Neutrophil (primary cell): ENCODE results near the gene REEP6.

Source experiments
- H3K27ac ChIP-seq: fragments of 200-600 bp; sonication (generic); 2 replicates; pipeline ENCODE4 v1.5.1; 2016; ENCODE audit warnings: mild to moderate bottlenecking, moderate library complexity
- H3K27me3 ChIP-seq: fragments of 200-600 bp; sonication (generic); 2 replicates; pipeline ENCODE4 v1.6.0; 2016; ENCODE audit warnings: mild to moderate bottlenecking
- H3K36me3 ChIP-seq: fragments of 200-600 bp; sonication (generic); 2 replicates; pipeline ENCODE4 v1.5.1; 2017
- H3K4me1 ChIP-seq, 2 experiments: fragments of 200-600 bp in 1 of 2; sonication (generic) in 1 of 2; 1 replicate in 1 of 2; 2 replicates in 1 of 2; pipeline versions ENCODE4 v1.5.1 to v1.6.1; 2013 to 2016; ENCODE audit warnings: low read depth in 1 of 2, low read length in 1 of 2, mild to moderate bottlenecking in 1 of 2, moderate library complexity in 1 of 2; ENCODE audit not compliant: control insufficient read depth in 1 of 2, insufficient read depth in 1 of 2
- H3K4me3 ChIP-seq, 2 experiments: fragments of 200-600 bp in 1 of 2; sonication (generic) in 1 of 2; 1 replicate in 1 of 2; 2 replicates in 1 of 2; pipeline ENCODE4 v1.5.1; 2013 to 2016; ENCODE audit warnings: low read depth in 1 of 2, low read length in 1 of 2, mild to moderate bottlenecking in 1 of 2, moderate library complexity in 1 of 2
- H3K9me3 ChIP-seq: fragments of 200-600 bp; sonication (generic); 2 replicates; pipeline ENCODE4 v1.5.1; 2016
- CTCF ChIP-seq: fragments of 200-600 bp; sonication (generic); IDR thresholded peaks from 2 replicates; pipeline ENCODE4 v1.5.1; 2016; ENCODE audit warnings: antibody characterized with exemption

The REEP6 gene

GRCh38 chr19:1472231-1473084 lies 18.5 kb upstream of the REEP6 start:
- no peak for TF ChIP-seq CTCF
- H3K36me3 ChIP-seq: peaks cover 32% of the 10 kb centered on the region
- peaks cover 19 to 39% of the 10 kb centered on the region in 2 experiments for H3K4me1 ChIP-seq
- no peaks in the 10 kb centered on the region for H3K9me3 ChIP-seq
- peaks cover 66% of the 10 kb centered on the region for H3K27me3 ChIP-seq
- no peak overlapping the region for H3K27ac ChIP-seq
- no peak overlapping the region for H3K4me3 ChIP-seq

DNA sequence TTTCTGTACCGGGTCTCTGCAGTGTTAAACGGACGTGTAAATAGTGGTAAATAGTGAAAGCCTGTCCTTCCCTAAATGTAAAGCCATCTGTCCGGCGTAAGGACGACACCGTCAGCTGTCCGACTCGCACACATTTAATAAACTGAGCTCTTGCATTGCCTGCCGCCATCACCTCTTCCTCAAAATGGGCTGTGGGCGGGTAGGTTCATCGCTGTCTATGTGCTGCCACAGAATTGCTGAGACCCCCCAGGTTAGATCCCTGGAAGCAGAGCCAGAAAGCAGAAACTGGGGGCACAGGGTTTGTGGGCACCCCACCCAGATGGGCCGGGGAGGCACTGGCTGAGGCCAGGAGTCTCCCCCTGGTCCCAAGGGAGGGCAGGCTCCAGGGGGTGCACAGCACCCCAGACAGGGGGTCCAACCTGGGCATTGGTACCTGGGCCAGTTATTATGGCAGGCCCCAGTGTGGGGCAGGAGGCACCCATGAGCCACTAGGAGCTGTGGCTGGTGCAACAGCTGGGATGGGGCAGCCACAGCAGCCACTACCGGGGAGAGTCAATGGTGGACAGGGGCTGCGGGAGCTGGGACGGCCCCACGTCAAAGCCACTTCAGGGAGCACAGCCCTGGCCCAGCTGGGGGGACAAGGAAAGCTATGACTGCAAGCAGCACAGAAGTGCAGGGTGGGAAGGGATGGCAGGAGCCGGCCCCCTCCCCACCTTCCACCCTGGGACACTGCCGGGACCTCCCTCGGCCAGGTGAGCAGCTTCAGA lies 17.7 kb upstream of the REEP6 start:
- no peak overlapping the region for H3K27ac ChIP-seq
- no peak overlapping the region for H3K4me3 ChIP-seq
- H3K4me1 ChIP-seq: peaks cover 25 to 36% of the 10 kb centered on the region in 2 experiments
- H3K27me3 ChIP-seq: peaks cover 58% of the 10 kb centered on the region
- H3K36me3 ChIP-seq: peaks cover 33% of the 10 kb centered on the region
- no peaks in the 10 kb centered on the region for H3K9me3 ChIP-seq
- no peak for TF ChIP-seq CTCF

GRCh38 chr19:1474011-1474764 lies 16.8 kb upstream of the REEP6 start:
- H3K4me1 ChIP-seq: peaks cover 29 to 35% of the 10 kb centered on the region in 2 experiments

DNA sequence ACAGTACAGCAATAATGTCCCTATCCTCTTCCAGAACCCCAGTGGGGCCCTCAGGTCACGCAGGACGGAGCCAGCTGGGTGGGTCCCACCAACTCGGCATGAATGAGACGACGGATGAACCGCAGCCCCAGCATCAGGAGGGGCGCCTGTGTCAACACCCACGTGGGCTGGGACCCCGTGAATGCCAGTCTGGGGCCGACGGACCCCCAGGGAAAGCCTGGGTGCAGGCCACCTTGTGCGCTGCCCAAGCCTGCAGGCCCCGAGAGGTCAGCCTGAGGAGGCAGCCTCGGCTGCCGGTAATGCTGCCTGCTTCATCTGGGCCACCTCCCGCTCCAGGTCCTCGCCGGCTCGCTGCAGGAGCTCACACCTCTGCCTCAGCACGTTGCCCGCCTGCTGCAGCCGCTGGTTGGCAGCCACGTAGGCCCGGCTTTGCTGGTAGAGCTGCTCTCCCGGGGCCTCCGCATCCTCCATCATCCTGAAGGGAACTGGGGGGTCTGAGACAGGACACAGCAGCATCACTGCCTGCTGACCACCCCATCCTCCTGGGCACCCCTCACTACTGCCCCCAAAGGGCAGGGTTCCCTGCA lies 16.1 kb upstream of the REEP6 start:
- Histone ChIP-seq H3K9me3 (no peaks in the 10 kb centered on the region), H3K4me3 (no peak overlapping the region), H3K27ac (no peak overlapping the region), H3K36me3 (peaks cover 33% of the 10 kb centered on the region), H3K4me1 (peaks cover 34 to 39% of the 10 kb centered on the region in 2 experiments), H3K27me3 (peaks cover 42% of the 10 kb centered on the region)
- TF ChIP-seq CTCF: no peak

More at GRCh38 chr19:1474011-1474764, 16.8 kb upstream of the REEP6 start:
- Histone ChIP-seq H3K9me3 (no peaks in the 10 kb centered on the region), H3K27ac (no peak overlapping the region), H3K4me3 (no peak overlapping the region), H3K36me3 (peaks cover 33% of the 10 kb centered on the region), H3K27me3 (peaks cover 49% of the 10 kb centered on the region)
- TF ChIP-seq CTCF: no peak
